HG03460 (cell line): ENCODE results near the gene PLEKHB1.
A peak's percentile ranks its signal among the peaks of the same experiment; 100 is the strongest.

Experiments used
- ATAC-seq: cut with Tn5 transposase; IDR thresholded peaks from one replicate; pipeline ENCODE4 v1.9.1; 2021; ENCODE audit not compliant: unreplicated experiment

The PLEKHB1 gene

DNA sequence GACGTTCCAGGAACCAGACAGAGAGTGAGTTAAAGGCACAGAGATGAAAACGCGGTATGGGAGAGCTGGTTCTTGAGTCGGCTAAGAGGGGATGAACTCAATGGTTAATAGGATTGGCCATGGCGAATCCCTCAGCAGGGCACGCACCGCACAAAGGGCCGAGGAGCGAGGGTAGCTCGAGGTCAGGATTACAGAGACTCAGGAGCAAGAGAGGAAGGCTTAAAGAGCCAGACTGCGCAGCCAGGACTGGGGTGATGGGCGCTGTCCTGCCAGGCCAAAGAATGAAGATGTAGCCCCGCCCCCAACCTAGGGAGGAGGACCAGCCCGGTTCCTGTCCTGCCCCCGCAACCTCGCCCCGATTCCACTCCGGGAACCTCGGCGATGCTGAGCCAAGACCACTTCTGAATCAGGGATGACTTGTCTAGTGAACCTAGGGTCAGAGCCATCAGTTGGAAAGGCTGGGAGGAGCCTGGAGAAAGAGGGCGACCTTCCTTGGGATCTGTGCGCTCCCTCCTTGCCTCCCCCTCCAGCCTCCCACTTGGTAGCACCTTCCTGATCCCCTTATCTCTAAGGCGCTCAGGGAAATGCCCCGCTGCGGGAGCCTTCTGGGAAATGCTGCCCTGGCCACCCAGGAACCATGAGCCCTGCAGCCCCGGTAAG is at the start of gene PLEKHB1:
Gene PLEKHB1, plus strand, starts transcription at position 610 of the 660 bp plus-strand sequence. Its CDS starts 28 bp downstream, at position 638.
- ATAC-seq = no peak

DNA sequence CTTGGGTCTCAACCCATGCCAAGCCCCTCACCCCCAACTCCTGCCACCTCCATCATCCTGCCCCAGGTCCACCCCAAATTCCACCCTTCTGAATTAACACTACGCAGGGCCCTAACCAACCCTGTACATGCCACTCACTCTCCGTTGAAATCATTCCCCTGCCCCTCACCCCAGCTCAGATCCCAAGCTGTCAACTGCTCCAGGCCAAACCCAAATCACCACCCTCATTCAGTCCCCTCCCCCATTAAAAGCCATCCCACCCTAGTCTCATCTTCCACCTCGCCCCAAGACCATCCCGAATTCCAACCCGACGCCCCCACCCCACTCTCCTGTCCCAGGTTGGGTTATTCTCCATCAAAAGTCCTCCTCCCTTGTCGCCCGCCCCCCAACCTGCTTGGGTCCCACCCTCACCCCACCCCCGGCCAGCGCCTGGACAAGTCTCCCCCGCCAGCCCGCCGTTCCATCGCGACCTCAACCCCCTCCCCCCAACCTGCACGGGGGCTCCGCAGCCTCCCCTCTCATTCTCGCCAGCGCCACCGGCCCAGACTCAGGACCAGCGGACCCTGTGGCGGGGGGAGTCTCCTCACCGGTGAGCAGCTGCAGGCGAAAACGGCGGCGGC is 48.9 kb upstream of the PLEKHB1 start:
- ATAC-seq = no peak

- ATAC-seq = peak; percentile 81
Measured at GRCh38 chr11:73597956-73598718, 48.2 kb upstream of the PLEKHB1 start, which contains the start of gene FAM168A. TSS of gene FAM168A (minus strand) at chr11:73598112. CDS start at chr11:73468474, 129,638 bp downstream.

- ATAC-seq = peak; percentile 26
Measured at GRCh38 chr11:73598719-73599379, 47.5 kb upstream of the PLEKHB1 start.

- no peak for ATAC-seq
Measured at GRCh38 chr11:73612601-73613140, 33.7 kb upstream of the PLEKHB1 start.

DNA sequence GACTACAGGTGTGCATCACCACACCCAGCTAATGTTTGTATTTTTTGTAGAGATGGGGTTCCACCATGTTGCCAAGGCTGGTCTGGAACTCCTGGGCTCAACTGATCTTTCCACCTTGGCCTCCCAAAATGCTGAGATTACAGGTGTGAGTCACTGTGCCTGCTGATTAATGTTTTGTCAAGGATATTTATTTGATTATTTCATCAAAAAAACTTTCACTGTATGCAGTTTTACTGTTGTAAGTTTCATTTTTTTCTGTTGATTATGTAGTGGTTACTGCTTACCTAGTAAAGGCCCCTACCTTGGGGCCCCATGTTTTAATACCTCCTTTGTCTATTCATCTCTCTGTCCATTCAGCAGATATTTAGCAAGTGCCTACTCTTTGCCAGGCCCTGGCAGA is 31.8 kb upstream of the PLEKHB1 start:
- no peak for ATAC-seq

DNA sequence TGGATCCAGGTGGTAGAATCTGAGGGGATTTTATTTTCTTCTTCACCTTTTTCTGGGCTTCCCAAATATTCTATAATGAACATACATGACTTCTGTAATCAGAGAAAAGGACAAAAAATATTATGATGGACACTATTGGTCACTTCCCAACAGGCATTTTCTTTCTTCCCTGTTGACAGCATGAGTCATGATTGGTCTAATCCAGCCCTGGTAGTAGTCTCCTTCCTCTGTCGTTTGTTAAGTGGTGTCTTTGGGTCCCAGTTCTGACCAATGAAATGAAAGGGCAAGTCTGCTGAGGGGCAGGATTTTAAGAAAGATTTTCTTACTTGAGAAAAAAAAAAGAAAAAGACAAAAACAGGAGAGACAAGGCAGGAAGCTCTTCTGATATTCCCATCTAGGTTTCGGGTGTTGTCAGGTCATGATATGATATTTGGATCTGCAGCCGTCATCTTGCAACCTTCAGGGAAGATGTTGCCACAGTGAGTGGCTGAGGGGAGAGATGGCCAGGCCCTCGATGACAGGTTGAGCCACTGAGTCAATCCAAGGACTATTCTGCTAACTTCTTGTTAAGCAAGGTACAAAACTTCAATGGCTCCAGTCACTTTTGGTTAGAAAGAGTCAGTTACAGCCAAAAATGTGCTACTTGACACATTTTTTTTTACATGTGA is 23.3 kb upstream of the PLEKHB1 start:
- no peak for ATAC-seq

DNA sequence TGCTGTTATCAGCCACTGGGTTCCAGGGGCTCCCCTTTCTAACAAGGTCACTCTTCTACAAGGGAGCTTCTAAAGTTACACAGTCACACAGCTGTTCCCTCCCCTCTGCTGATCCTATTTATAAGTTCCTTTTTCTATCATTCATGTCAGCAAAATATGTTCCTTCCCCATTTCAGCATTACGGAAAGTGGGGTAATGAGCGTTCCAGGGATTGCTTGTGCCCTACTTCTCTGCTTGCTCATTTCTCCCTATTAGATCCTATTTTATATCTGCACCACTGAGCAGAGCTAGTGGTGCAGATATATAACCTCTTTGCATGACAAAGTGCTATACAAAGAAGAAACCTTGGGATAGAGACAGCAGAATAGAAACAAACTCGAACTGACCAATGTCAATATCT is 22.7 kb upstream of the PLEKHB1 start:
- no peak for ATAC-seq

- no peak for ATAC-seq
Measured at GRCh38 chr11:73625696-73626318, 20.6 kb upstream of the PLEKHB1 start.

- ATAC-seq = no peak
Measured at GRCh38 chr11:73629907-73630306, 16.5 kb upstream of the PLEKHB1 start.

DNA sequence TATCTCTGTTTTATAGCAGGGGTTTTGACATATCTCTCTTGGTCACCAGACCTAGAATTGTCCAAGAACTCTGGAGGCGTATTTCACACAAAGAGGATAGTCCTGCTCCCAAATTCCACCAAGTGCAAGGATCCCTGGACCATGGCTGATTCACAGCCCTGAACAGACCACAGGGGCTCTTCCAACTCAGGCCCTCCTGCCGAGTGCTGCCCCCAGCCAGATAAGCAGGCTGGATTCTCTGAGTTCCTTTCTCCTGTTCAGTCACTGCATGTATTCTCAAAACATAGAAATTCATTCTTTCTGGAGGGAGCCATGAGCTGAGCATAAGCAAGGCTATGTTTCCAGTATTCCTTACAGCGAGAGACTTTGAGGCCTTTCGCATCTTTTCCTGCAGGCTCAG is 13.4 kb upstream of the PLEKHB1 start:
- ATAC-seq = no peak

DNA sequence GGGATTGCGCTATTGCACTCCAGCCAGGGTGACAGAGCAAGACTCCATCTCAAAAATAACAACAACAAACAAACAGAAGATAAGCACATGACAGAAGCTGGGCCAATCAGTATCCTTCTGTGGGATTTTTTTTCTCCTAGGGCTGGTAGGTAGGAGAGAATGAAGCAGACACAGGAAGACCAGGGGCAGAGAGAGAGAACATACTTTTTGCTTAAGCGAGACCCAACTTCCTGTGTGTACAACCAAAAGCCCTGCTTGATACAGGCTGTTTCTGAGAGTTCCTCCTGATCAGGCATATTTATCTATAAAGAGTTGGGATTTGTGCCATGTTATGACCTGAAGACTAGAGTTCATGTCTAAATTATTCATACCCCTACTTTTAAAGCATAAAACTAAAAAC is 12.4 kb upstream of the PLEKHB1 start:
- ATAC-seq = no peak

DNA sequence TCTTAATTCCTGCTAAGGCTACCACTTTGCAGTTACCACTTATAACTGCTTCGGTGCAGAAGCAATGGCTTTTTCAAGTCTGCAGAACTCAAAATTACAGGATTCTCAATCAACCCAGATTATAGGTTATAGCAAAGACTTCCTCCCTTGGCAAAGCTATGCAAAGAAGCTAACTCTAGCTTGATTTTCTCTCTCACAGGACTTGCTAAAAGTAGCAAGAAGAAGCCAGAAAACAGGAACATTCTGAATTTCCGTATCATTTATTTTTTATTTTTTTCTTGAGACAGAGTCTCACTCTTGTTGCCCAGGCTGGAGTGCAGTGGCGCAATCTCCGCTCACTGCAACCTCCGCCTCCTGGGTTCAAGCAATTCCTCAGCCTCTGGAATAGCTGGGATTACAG is 10.7 kb upstream of the PLEKHB1 start:
- ATAC-seq = no peak

DNA sequence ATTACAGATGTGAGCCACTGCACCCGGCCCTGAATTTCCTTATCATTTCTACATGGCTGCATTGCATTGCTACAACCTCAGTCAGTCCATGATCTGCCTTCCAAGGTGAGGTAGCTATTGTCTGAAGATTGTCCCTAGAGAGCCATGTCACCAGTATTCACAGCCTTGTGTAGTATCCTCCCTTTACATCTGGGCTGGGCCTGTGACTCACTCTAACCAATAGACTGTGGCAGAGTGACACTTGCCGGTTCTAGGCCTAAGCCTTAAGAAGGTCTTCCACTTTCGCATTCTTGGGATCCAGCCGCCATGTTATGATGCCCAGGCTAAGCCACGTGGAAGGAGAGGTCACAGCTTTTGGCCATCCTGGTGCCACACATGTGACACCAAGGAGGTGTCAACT is 10.1 kb upstream of the PLEKHB1 start:
- no peak for ATAC-seq

DNA sequence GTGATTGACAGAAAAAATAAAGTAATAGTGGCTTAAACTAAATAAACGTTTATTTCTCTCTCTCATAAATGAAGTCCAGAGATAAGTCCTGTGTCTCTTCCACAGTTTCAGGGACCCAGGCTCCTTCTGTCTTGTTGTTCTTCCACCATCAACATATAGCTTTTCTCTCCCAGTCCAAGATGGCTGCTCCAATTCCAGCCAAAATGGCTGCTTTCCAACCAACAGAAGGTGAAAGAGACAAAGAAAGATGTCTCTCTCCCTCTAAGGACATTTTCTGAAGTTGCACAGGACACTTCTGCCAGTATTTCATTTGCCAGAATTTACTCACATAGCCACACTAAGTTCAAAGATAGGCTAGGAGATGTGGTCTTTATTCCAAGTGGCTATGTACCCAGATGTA is 9.4 kb upstream of the PLEKHB1 start:
- no peak for ATAC-seq

DNA sequence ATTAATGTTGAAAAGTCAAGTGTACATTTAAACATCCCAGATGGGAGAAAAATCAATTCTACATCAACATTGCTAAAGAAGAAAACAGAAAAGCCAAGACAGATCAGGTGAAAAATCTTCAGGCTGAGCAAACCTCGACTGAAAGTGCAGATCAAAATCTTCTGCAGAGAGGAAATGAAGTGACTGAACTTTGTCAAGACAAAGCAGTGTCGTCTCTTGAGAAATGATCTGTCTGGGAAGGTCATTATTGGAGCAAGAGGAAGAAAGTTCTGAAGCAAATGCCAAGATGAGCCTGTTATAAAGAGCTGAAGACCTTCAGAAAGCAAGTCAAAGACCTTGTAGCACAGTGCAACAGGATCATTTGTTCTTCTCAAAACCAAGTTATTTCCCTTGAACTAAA is 5.8 kb upstream of the PLEKHB1 start:
- no peak for ATAC-seq

GRCh38 chr11:73641668-73642067 is 4.7 kb upstream of the PLEKHB1 start:
- no peak for ATAC-seq

GRCh38 chr11:73645121-73645969 is 1.0 kb upstream of the PLEKHB1 start:
- ATAC-seq = no peak

GRCh38 chr11:73647459-73648100 is 1.2 kb downstream of the PLEKHB1 start:
- ATAC-seq = peak; percentile 84
